Esophagus squamous epithelium (tissue), 4 donors: ENCODE data around the gene LMF1.

ENCODE experiments used
- CTCF ChIP-seq, 6 experiments: fragments of 450-650 bp in 4 of 6; fragments of 200-600 bp in 2 of 6; sonication (generic) in 2 of 6; IDR thresholded peaks; one replicate each; pipeline ENCODE4 v1.5.1; 2016 to 2019; ENCODE audit warnings: antibody characterized with exemption in 6 of 6, mild to moderate bottlenecking in 4 of 6, moderate library complexity in 4 of 6
- POLR2A ChIP-seq, 4 donors: fragments of 450-650 bp; IDR thresholded peaks; one replicate each; pipeline ENCODE4 v1.6.1; 2017; ENCODE audit warnings: antibody characterized with exemption in 4 of 4, mild to moderate bottlenecking in 4 of 4, moderate library complexity in 3 of 4

- TF ChIP-seq CTCF (IDR thresholded peaks at IDR 0.05) (no peak), POLR2A (IDR thresholded peaks at IDR 0.05) (no peak)
These were observed 83.7 kb downstream of the LMF1 start for GRCh38 chr16:886802-887731.
